Stimulated activated CD8-positive, alpha-beta memory T cell treated with anti-CD3 and anti-CD28 coated beads, Interleukin-7, amount 100 ng/mL, for 24 hours (primary cell): ENCODE measurements around the gene KTN1.

Source experiments
- DNase-seq: peaks from one replicate; pipeline ENCODE4 v3.0.0-alpha.2; 2020; ENCODE audit warnings: low read depth

The KTN1 gene

GRCh38 chr14:55609681-55610080 is 29.7 kb downstream of the KTN1 start:
- DNase-seq: no peak

GRCh38 chr14:55610713-55611370 is 30.8 kb downstream of the KTN1 start:
- DNase-seq: no peak

GRCh38 chr14:55611859-55612258 is 31.9 kb downstream of the KTN1 start:
- DNase-seq: no peak

- DNase-seq: no peak
Observed at GRCh38 chr14:55614304-55614703, 34.3 kb downstream of the KTN1 start.

GRCh38 chr14:55620277-55620676 is 40.3 kb downstream of the KTN1 start:
- DNase-seq: no peak

GRCh38 chr14:55620981-55621380 is 41.0 kb downstream of the KTN1 start:
- no peak for DNase-seq

GRCh38 chr14:55621391-55621790 is 41.4 kb downstream of the KTN1 start:
- no peak for DNase-seq

- DNase-seq: no peak
Observed at GRCh38 chr14:55624913-55625312, 44.9 kb downstream of the KTN1 start.

- DNase-seq: no peak
Observed at GRCh38 chr14:55625481-55625880, 45.5 kb downstream of the KTN1 start.

GRCh38 chr14:55626131-55626530 is 46.1 kb downstream of the KTN1 start:
- no peak for DNase-seq

GRCh38 chr14:55628426-55628825 is 48.4 kb downstream of the KTN1 start:
- no peak for DNase-seq

- DNase-seq: no peak
Observed at GRCh38 chr14:55638665-55639064, 58.7 kb downstream of the KTN1 start.

GRCh38 chr14:55641290-55641689 is 61.3 kb downstream of the KTN1 start:
- no peak for DNase-seq

- DNase-seq: no peak
Observed at GRCh38 chr14:55641954-55642353, 61.9 kb downstream of the KTN1 start.

- no peak for DNase-seq
Observed at GRCh38 chr14:55645145-55645544, 65.1 kb downstream of the KTN1 start.

- DNase-seq: no peak
Observed at GRCh38 chr14:55645845-55646832, 66.1 kb downstream of the KTN1 start.

GRCh38 chr14:55650992-55651391 is 71.0 kb downstream of the KTN1 start:
- no peak for DNase-seq

GRCh38 chr14:55654243-55654642 is 74.2 kb downstream of the KTN1 start:
- DNase-seq: no peak

GRCh38 chr14:55661029-55661428 is 81.0 kb downstream of the KTN1 start:
- DNase-seq: no peak

- no peak for DNase-seq
Observed at GRCh38 chr14:55662752-55663151, 82.7 kb downstream of the KTN1 start.

- no peak for DNase-seq
Observed at GRCh38 chr14:55665067-55665675, 85.2 kb downstream of the KTN1 start.

- no peak for DNase-seq
Observed at GRCh38 chr14:55667801-55668200, 87.8 kb downstream of the KTN1 start.

GRCh38 chr14:55671641-55672040 is 91.6 kb downstream of the KTN1 start:
- no peak for DNase-seq
